ENCODE measurements around the gene ADAMTS1. TPM values are rescaled to one million over a fixed set of nuclear protein-coding genes. Genes with fewer than 3 reads are reported as not detected.

ADAMTS1 gene
- total and polyA plus RNA-seq, 2 experiments from 2014 or later, result 166 to 211 TPM

GRCh38 chr21:26794597-26795411 lies 50.4 kb downstream of the ADAMTS1 start:
- WGBS, 2 experiments (ENCODE audit: low coverage in 1 of 2, low lambda C conversion rate in 2 of 2, missing lambda C conversion rate in 2 of 2), result 86% methylated on average over 5 of the region's 5 CpGs
- DNase-seq, result no peak
- Histone ChIP-seq H3K9me2 (ENCODE audit: insufficient read depth) (no peaks in the 10 kb centered on the region), H3K4me2 (ENCODE audit: unreplicated experiment) (no peak overlapping the region), H3K9ac (no peak overlapping the region), H2AFZ (no peak overlapping the region), H3K4me3 (no peak overlapping the region), H3K9me3 (ENCODE audit: low read depth) (no peaks in the 10 kb centered on the region), H3K36me3 (ENCODE audit: low read depth) (no peaks in the 10 kb centered on the region), H3K4me1 (ENCODE audit: insufficient read depth) (peaks cover 12% of the 10 kb centered on the region), H4K20me1 (ENCODE audit: insufficient read depth) (no peaks in the 10 kb centered on the region), H3F3A (ENCODE audit: insufficient read depth) (0 out of 2 replicates have a peak, but pooled peaks cover 8% of the 10 kb centered on the region), H3K27me3 (replicated peaks; ENCODE audit: insufficient read depth) (no peaks in the 10 kb centered on the region), H3K79me2 (ENCODE audit: insufficient read depth) (no peaks in the 10 kb centered on the region), H3K27ac (no peak overlapping the region)
- no peak for TF ChIP-seq EZH2phosphoT487 (IDR thresholded peaks at IDR 0.05; ENCODE audit: insufficient read depth, low read depth)
- TF ChIP-seq EZH2 (IDR thresholded peaks at IDR 0.05; ENCODE audit: insufficient read depth, poor library complexity, severe bottlenecking), result no peak
- in situ Hi-C loops (cut with MboI), result no loop called here

- no peak overlapping the region for H3K4me3 ChIP-seq
- H3K79me2 ChIP-seq (ENCODE audit: insufficient read depth), result no peaks in the 10 kb centered on the region
- no peak overlapping the region for H2AFZ ChIP-seq
- TF ChIP-seq EZH2phosphoT487 (IDR thresholded peaks at IDR 0.05; ENCODE audit: insufficient read depth, low read depth) (no peak), EZH2 (IDR thresholded peaks at IDR 0.05; ENCODE audit: insufficient read depth, poor library complexity, severe bottlenecking) (no peak)
- no peaks in the 10 kb centered on the region for H3K27me3 ChIP-seq (replicated peaks; ENCODE audit: insufficient read depth)
- H4K20me1 ChIP-seq (ENCODE audit: insufficient read depth), result no peaks in the 10 kb centered on the region
- no peak overlapping the region for H3K4me2 ChIP-seq (ENCODE audit: unreplicated experiment)
- no peaks in the 10 kb centered on the region for H3F3A ChIP-seq (ENCODE audit: insufficient read depth)
- in situ Hi-C loops (cut with MboI), result no loop called here
- H3K9me3 ChIP-seq (ENCODE audit: low read depth), result no peaks in the 10 kb centered on the region
- no peak overlapping the region for H3K9ac ChIP-seq
- H3K9me2 ChIP-seq (ENCODE audit: insufficient read depth), result no peaks in the 10 kb centered on the region
- DNase-seq, result no peak
- H3K36me3 ChIP-seq (ENCODE audit: low read depth), result no peaks in the 10 kb centered on the region
- H3K27ac ChIP-seq, result no peak overlapping the region
- H3K4me1 ChIP-seq (ENCODE audit: insufficient read depth), result no peaks in the 10 kb centered on the region
Observed at GRCh38 chr21:26790296-26790695, 54.9 kb downstream of the ADAMTS1 start.

- Histone ChIP-seq H3K36me3 (ENCODE audit: low read depth) (no peaks in the 10 kb centered on the region), H3K9ac (no peak overlapping the region), H3K9me2 (ENCODE audit: insufficient read depth) (no peaks in the 10 kb centered on the region), H3F3A (ENCODE audit: insufficient read depth) (no peaks in the 10 kb centered on the region), H3K4me3 (no peak overlapping the region), H3K4me1 (ENCODE audit: insufficient read depth) (peaks cover 4% of the 10 kb centered on the region), H3K4me2 (ENCODE audit: unreplicated experiment) (no peak overlapping the region), H3K27ac (no peak overlapping the region), H3K27me3 (replicated peaks; ENCODE audit: insufficient read depth) (no peaks in the 10 kb centered on the region), H2AFZ (no peak overlapping the region), H3K79me2 (ENCODE audit: insufficient read depth) (no peaks in the 10 kb centered on the region), H3K9me3 (ENCODE audit: low read depth) (no peaks in the 10 kb centered on the region), H4K20me1 (ENCODE audit: insufficient read depth) (no peaks in the 10 kb centered on the region)
- WGBS, 2 experiments (ENCODE audit: low coverage in 1 of 2, low lambda C conversion rate in 2 of 2, missing lambda C conversion rate in 2 of 2), result 87 to 88% methylated on average over 8 of the region's 8 CpGs
- no peak for TF ChIP-seq EZH2phosphoT487 (IDR thresholded peaks at IDR 0.05; ENCODE audit: insufficient read depth, low read depth)
- no peak for TF ChIP-seq EZH2 (IDR thresholded peaks at IDR 0.05; ENCODE audit: insufficient read depth, poor library complexity, severe bottlenecking)
- no peak for DNase-seq
- in situ Hi-C loops (cut with MboI), result no loop called here
Observed at GRCh38 chr21:26788790-26789189, 56.4 kb downstream of the ADAMTS1 start.

Other genes starting within 250 kb of the ADAMTS1 start
- 9.6 and 11.8 TPM in 2 replicates for gene ADAMTS5, start 121.7 kb upstream of the ADAMTS1 start, total RNA-seq (2014; rRNA removed; shearing (Covaris generic))
- 6.5 TPM in 2 replicates for gene ADAMTS5, start 121.7 kb upstream of the ADAMTS1 start, polyA plus RNA-seq (2016; fragmentation: Nextera tagmentation; extraction: Ambion mirVana)